Omental fat pad (tissue), 4 donors: ENCODE data around the gene GPX4. TPM values are rescaled to one million over a fixed set of nuclear protein-coding genes. Genes with fewer than 3 reads are reported as not detected.
A peak's percentile ranks its signal among the peaks of the same experiment; 100 is the strongest.

ENCODE experiments used
- ATAC-seq: fragments of 150-250 bp; one replicate; pipeline ENCODE4 v1.9.1; 2016; ENCODE audit warnings: mild to moderate bottlenecking, moderate library complexity; ENCODE audit not compliant: low FRiP score
- DNase-seq: peaks from one replicate; pipeline ENCODE4 v3.0.0-alpha.2; 2019; ENCODE audit warnings: low spot score
- total RNA-seq, 4 donors: library from RNA; depleted of rRNA; stranded (reverse); fragments of >200 nt; gene quantifications; one replicate each; pipeline ENCODE4 v1.1.0, GENCODE V29; 2016
- TF ChIP-seq, protein P1 (sequence below), 3 donors: fragments of 450-650 bp; IDR thresholded peaks; one replicate each; pipeline ENCODE4 v1.5.1; 2016 to 2017; ENCODE audit warnings: antibody characterized with exemption in 3 of 3, mild to moderate bottlenecking in 3 of 3, moderate library complexity in 2 of 3

Gene GPX4
- total RNA-seq, 4 donors from 2014 or later, result 429 to 1,640 (median 892) TPM

GRCh38 chr19:1122021-1122971, 18.5 kb downstream of the GPX4 start:
- ATAC-seq (no peak), DNase-seq (no peak)
- TF ChIP-seq, protein P1, sequence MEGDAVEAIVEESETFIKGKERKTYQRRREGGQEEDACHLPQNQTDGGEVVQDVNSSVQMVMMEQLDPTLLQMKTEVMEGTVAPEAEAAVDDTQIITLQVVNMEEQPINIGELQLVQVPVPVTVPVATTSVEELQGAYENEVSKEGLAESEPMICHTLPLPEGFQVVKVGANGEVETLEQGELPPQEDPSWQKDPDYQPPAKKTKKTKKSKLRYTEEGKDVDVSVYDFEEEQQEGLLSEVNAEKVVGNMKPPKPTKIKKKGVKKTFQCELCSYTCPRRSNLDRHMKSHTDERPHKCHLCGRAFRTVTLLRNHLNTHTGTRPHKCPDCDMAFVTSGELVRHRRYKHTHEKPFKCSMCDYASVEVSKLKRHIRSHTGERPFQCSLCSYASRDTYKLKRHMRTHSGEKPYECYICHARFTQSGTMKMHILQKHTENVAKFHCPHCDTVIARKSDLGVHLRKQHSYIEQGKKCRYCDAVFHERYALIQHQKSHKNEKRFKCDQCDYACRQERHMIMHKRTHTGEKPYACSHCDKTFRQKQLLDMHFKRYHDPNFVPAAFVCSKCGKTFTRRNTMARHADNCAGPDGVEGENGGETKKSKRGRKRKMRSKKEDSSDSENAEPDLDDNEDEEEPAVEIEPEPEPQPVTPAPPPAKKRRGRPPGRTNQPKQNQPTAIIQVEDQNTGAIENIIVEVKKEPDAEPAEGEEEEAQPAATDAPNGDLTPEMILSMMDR (IDR thresholded peaks at IDR 0.05), result no peak

DNA sequence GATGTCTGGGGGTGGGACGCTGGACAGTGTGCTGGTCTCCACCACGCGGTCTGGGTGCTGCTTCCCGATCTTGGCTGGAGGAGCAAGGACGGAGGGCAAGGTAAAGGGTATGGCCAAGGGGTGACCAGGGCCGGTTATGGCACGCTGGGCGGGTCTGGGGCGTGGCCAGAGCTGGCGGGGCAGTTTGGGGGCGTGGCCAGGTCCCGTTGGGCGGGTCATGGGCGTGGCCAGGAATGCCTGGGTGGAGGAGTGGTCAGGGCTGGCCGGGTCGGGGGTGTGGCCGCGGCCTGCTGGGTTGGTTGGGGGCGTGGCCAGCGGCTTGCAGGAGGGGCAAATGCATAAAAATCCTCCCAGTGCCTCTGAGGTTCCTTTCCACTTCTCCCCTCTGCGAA, 19.2 kb downstream of the GPX4 start:
- ATAC-seq (peak; percentile 48), DNase-seq (peak; percentile 69)
- TF ChIP-seq, protein P1 (IDR thresholded peaks at IDR 0.05), result no peak

- peak; percentile 3 for ATAC-seq
Observed at GRCh38 chr19:1123381-1123780, 19.6 kb downstream of the GPX4 start.

DNA sequence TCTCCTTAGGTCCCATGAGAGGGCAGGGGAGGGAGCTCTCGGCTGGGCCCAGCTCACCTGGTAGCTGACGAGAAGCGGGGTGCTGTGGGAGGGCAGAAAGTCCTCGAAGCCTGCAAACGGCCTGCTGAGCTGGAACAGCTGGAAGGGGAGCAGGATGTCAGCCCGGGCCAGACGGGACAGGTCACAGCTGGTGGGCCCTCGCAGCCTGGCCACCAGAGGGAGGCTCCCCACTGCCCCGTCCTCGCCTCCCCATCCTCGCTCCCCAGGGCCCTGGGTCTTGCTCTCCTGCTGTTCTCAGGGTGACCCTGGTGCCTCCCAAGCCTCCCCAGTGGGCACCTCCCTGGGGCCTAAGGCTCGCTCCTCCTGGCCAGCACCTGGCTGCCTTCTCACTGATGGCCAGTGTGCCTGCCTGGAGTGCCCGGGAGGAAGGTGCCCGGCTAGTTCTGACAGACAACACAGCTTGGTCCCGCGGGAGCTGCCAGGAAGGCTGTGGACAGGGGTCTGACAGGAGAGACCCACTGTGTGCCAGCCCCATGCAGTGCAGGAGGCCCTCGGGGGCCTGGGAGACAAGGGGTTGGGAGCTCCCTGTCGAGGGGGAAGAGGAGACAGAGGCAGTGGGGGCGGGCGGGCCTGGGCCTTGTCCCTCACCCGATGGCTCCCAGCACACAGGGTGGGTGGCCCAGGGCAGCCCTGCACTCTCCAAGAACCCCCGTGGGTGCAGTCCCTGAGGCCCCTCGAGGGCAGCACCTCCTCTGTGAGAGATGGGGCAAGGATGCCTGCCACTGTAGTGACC, 20.3 kb downstream of the GPX4 start:
- ATAC-seq, result no peak
- TF ChIP-seq, protein P1 (IDR thresholded peaks at IDR 0.05), result no peak
- no peak for DNase-seq

More at GRCh38 chr19:1123381-1123780, 19.6 kb downstream of the GPX4 start:
- DNase-seq, result no peak
- TF ChIP-seq, protein P1 (IDR thresholded peaks at IDR 0.05), result no peak

DNA sequence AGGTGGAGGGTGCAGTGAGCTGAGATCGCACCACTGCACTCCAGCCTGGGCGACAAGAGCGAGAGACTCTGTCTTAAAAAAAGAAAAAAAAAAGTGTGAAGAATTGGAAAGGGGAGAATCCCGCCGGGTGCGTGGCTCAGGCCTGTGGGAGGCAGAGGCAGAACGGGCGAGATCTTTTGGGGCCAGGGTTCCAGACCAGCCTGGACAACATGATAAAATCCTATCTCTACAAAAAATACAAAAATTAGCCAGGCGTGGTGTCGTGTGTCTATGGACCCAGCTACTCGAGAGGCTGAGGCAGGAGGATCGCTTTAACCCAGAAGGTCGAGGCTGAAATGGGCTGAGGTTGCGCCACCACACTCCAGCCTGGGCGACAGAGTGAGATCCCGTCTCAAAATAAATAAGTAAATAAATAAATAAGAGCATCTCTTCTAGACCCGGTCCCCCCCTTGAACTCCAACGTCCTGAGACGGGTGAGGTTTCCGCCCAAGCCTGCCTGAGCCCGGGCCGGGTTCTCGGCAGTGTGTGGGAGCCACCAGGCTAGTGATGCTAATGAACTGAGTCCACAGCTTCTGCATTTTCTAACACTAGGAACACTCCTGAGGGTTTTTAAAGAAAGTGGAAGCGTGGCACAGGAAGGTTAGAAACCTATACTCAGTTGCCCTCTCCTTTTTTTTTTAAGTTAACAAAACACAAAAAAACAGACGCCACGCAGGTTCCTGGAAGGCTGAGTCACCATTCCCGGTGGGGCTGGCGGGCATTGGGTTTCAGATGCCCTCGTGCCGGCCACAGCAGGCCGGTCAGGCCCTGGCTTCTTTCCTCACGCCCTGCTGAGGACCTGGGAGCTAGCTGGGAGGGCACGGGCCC, 22.0 kb downstream of the GPX4 start:
- TF ChIP-seq, protein P1 (IDR thresholded peaks at IDR 0.05), result no peak
- ATAC-seq (no peak), DNase-seq (no peak)

DNA sequence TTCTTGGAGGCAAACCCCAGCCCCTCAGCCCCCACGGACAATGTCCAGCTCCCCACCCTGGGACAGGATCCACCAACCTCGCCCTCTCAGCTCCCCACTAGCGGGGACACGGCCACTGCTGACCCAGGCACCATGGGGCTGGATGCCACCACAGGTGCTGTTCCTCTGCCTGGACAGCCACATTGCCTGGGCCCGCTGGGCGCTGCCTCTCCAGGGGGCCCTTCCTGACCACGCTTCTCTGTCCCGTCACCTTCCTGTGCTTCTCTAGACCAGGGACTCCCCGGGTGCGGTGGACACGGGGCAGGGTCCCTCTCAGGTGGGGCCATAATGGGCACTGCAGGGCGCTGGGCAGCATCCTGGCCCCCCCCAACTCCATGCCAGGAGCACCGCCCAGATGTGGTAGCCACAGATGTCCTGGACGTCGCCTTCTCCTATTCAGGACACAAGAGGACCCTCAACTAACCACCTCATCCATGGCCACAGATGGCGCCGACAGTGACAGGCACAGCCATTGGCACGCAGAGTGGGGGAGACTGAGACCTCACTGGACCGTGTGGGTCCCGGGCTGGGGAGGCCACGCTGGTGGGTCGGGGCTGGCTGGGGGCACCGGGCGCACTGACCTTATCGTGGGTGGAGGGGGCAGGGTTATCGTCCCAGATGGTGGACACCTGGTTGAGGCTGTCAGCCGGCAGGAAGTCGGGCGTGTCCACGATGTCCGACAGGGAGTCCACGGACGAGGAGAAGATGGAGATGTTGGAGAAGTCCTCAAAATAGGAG, 23.4 kb downstream of the GPX4 start:
- ATAC-seq, result no peak
- TF ChIP-seq, protein P1 (IDR thresholded peaks at IDR 0.05), result no peak

More for the DNA sequence above, 23.4 kb downstream of the GPX4 start:
- no peak for DNase-seq
